PC-3 (cell line): ENCODE data around the gene DDX39A. TPM values are rescaled to one million over a fixed set of nuclear protein-coding genes. Genes with fewer than 3 reads are reported as not detected.

Experiments used
- ATAC-seq: fragments of 200-7000 bp; cut with Tn5 transposase; 2 replicates; pipeline ENCODE4 v1.9.1; 2020; ENCODE audit warnings: mild to moderate bottlenecking, moderate library complexity
- BruUV-seq: library from RNA; stranded (reverse); fragments of 400-500 nt; replicated peaks from 2 replicates; lab custom pipeline; 2021; lab: Mats Ljungman, UMichigan
- CTCF ChIA-PET: fragments of 300-600 bp; sonication (Branson Sonifier 250); formaldehyde crosslinking; loops from one replicate; lab custom pipeline; 2022; ENCODE audit warnings: antibody characterized with exemption; lab: Charles Lee
- POLR2A ChIA-PET: fragments of 300-600 bp; sonication (Branson Sonifier 250); formaldehyde crosslinking; loops from one replicate; lab custom pipeline; 2022; ENCODE audit warnings: antibody characterized with exemption; ENCODE audit not compliant: unreplicated experiment; lab: Charles Lee
- DNase-seq: peaks from one replicate; pipeline ENCODE4 v3.0.0-alpha.2; 2015
- H2AFZ ChIP-seq: fragments of 300-600 bp; sonication (generic); 2 replicates; pipeline ENCODE4 v1.6.0; 2016; ENCODE audit warnings: antibody characterized with exemption, low read length
- H3F3A ChIP-seq: fragments of 300-600 bp; sonication (generic); one replicate; pipeline ENCODE4 v1.6.0; 2017; ENCODE audit warnings: antibody characterized with exemption, low read length, control low read depth, mild to moderate bottlenecking; ENCODE audit not compliant: unreplicated experiment
- H3K27ac ChIP-seq: fragments of 300-600 bp; sonication (generic); 2 replicates; pipeline ENCODE4 v1.5.1; 2016; ENCODE audit warnings: mild to moderate bottlenecking, low read length
- H3K27me3 ChIP-seq: fragments of 300-600 bp; sonication (generic); 2 replicates; pipeline ENCODE4 v1.6.1; 2016; ENCODE audit warnings: low read length, mixed read lengths
- H3K36me3 ChIP-seq: fragments of 300-600 bp; sonication (generic); 2 replicates; pipeline ENCODE4 v1.6.1; 2016; ENCODE audit warnings: low read depth, mixed run types, low read length, mixed read lengths
- H3K4me1 ChIP-seq: fragments of 300-600 bp; sonication (generic); 2 replicates; pipeline ENCODE4 v1.5.1; 2016; ENCODE audit warnings: low read length; ENCODE audit not compliant: insufficient read depth
- H3K4me2 ChIP-seq: fragments of 300-600 bp; sonication (generic); 2 replicates; pipeline ENCODE4 v1.6.0; 2016; ENCODE audit warnings: low read length
- H3K4me3 ChIP-seq: fragments of 300-600 bp; sonication (generic); 2 replicates; pipeline ENCODE4 v1.5.1; 2016; ENCODE audit warnings: mild to moderate bottlenecking, low read length, mixed read lengths
- H3K79me2 ChIP-seq: fragments of 300-600 bp; sonication (generic); 2 replicates; pipeline ENCODE4 v1.6.1; 2017; ENCODE audit warnings: low read length, mixed read lengths
- H3K9ac ChIP-seq: fragments of 300-600 bp; sonication (generic); 2 replicates; pipeline ENCODE4 v1.6.0; 2016; ENCODE audit warnings: mild to moderate bottlenecking, low read length
- H3K9me2 ChIP-seq: fragments of 300-600 bp; sonication (generic); replicated peaks from 2 replicates; pipeline ENCODE4 v1.6.1; 2016; ENCODE audit warnings: mixed run types, low read length, mixed read lengths
- H3K9me3 ChIP-seq: fragments of 300-600 bp; sonication (generic); 2 replicates; pipeline ENCODE4 v1.6.1; 2016; ENCODE audit warnings: low read length, mixed read lengths
- H4K20me1 ChIP-seq: fragments of 300-600 bp; sonication (generic); 2 replicates; pipeline ENCODE4 v1.6.1; 2016; ENCODE audit warnings: low read length, mixed read lengths
- EZH2 ChIP-seq: fragments of 300-600 bp; sonication (generic); IDR thresholded peaks from one replicate; pipeline ENCODE4 v1.6.1; 2017; ENCODE audit warnings: antibody characterized with exemption, mild to moderate bottlenecking, low read length; ENCODE audit not compliant: unreplicated experiment
- EZH2phosphoT487 ChIP-seq: fragments of 300-600 bp; sonication (generic); IDR thresholded peaks from 2 replicates; pipeline ENCODE4 v1.6.1; 2018; ENCODE audit warnings: mild to moderate bottlenecking, antibody characterized with exemption, low read length, borderline replicate concordance
- intact Hi-C: fragments of 100-400 bp; cut with micrococcal nuclease; formaldehyde crosslinking; loops from 2 replicates; pipeline ENCODE4 v1.9.0; 2023
- total RNA-seq: library from RNA; depleted of rRNA; stranded (reverse); fragments of >200 nt; gene quantifications from 2 replicates; pipeline ENCODE4 v1.2.3, GENCODE V29; 2014
- TF ChIP-seq, protein P1 (sequence below): fragments of 300-600 bp; sonication (generic); conservative IDR thresholded peaks from 2 replicates; pipeline ENCODE4 v1.5.1; 2017; ENCODE audit warnings: antibody characterized with exemption, low read depth, mild to moderate bottlenecking, low read length

DDX39A gene
- total RNA-seq, 1 experiment from 2014 or later, result 311 TPM

DNA sequence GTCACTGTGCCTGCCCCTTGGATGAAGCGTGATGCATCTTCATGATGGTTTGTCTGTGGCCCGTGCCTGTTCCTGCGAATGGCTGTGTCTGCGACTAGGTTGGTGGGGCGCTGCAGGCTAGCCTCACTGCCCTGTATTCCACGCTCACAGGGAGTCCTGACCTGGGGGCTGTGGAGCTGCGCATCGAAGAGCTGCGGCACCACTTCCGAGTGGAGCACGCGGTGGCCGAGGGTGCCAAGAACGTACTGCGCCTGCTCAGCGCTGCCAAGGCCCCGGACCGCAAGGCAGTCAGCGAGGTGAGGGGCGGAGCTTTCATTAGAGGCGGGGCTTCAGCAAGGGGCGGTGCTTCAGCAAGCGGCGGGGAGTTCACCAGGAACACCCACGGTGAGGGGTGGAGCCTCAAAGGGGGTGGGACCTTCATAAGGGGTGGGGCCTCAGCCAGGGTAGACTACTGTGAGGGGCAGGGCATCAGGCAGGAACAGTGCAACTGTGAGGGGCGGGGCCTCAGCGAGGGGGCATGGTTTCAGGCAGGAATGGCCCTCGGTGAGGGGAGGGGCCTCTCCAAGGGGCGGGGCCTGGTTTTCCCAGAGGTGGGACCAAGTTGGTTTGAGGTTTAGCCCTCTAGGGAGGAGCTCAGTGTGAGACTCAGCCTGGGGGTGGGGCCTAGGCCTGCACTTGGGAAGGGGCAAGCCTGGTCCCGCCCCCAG, 31.2 kb upstream of the DDX39A start:
- H2AFZ ChIP-seq, result no peak overlapping the region
- no peaks in the 10 kb centered on the region for H3K9me2 ChIP-seq
- TF ChIP-seq, protein P1, sequence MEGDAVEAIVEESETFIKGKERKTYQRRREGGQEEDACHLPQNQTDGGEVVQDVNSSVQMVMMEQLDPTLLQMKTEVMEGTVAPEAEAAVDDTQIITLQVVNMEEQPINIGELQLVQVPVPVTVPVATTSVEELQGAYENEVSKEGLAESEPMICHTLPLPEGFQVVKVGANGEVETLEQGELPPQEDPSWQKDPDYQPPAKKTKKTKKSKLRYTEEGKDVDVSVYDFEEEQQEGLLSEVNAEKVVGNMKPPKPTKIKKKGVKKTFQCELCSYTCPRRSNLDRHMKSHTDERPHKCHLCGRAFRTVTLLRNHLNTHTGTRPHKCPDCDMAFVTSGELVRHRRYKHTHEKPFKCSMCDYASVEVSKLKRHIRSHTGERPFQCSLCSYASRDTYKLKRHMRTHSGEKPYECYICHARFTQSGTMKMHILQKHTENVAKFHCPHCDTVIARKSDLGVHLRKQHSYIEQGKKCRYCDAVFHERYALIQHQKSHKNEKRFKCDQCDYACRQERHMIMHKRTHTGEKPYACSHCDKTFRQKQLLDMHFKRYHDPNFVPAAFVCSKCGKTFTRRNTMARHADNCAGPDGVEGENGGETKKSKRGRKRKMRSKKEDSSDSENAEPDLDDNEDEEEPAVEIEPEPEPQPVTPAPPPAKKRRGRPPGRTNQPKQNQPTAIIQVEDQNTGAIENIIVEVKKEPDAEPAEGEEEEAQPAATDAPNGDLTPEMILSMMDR, result no peak
- TF ChIP-seq EZH2 (no peak), EZH2phosphoT487 (no peak)
- intact Hi-C loops, result no loop called here
- H3K4me1 ChIP-seq, result no peaks in the 10 kb centered on the region; the same call in 1 of the 2 replicates
- no peak overlapping the region for H3K4me2 ChIP-seq
- peak; percentile 75 for ATAC-seq
- POLR2A ChIA-PET, result no interaction called here
- H3K36me3 ChIP-seq, result peaks cover 54% of the 10 kb centered on the region
- no TSS peak for BruUV-seq
- no peak overlapping the region for H3K9ac ChIP-seq
- H3K27me3 ChIP-seq, result no peaks in the 10 kb centered on the region
- no peaks in the 10 kb centered on the region for H3K9me3 ChIP-seq
- no peaks in the 10 kb centered on the region for H4K20me1 ChIP-seq
- H3K27ac ChIP-seq, result no peak overlapping the region
- peak; percentile 67 for DNase-seq
- H3K79me2 ChIP-seq, result no peaks in the 10 kb centered on the region
- H3K4me3 ChIP-seq, result no peak overlapping the region
- no peaks in the 10 kb centered on the region for H3F3A ChIP-seq
- CTCF ChIA-PET, result no interaction called here

DNA sequence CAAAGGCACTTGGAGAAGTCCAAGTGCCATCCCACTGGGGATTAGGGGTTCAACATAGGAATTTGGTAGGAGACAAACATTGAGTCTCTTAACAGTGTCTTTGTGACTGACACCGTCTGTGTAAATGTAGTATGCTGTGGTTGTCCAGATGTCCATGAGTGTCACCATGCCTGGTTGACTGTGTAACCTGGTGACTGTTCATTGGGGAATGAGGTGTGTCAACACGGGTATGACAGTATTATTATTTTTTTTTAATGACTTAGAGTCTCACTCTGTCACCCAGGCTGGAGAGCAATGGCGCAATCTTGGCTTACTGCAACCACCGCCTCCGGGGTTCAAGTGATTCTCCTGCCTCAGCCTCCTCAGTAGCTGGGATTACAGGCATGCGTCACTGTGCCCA, 30.2 kb upstream of the DDX39A start:
- peak; percentile 40 for DNase-seq
- H3K27me3 ChIP-seq, result no peaks in the 10 kb centered on the region
- no peaks in the 10 kb centered on the region for H3K79me2 ChIP-seq
- BruUV-seq, result no TSS peak
- ATAC-seq, result peak; percentile 32; the same call in 1 of the 2 replicates
- H3K9me3 ChIP-seq, result no peaks in the 10 kb centered on the region
- H3K4me2 ChIP-seq, result no peak overlapping the region
- POLR2A ChIA-PET, result no interaction called here
- no peaks in the 10 kb centered on the region for H4K20me1 ChIP-seq
- no peaks in the 10 kb centered on the region for H3F3A ChIP-seq
- peaks cover 49% of the 10 kb centered on the region for H3K36me3 ChIP-seq
- H3K9me2 ChIP-seq, result no peaks in the 10 kb centered on the region
- TF ChIP-seq EZH2, result no peak
- no peak for TF ChIP-seq EZH2phosphoT487
- TF ChIP-seq, protein P1, result no peak
- no peak overlapping the region for H3K4me3 ChIP-seq
- H3K4me1 ChIP-seq, result no peaks in the 10 kb centered on the region; the same call in 1 of the 2 replicates
- H3K27ac ChIP-seq, result no peak overlapping the region
- no peak overlapping the region for H2AFZ ChIP-seq
- CTCF ChIA-PET, result no interaction called here
- intact Hi-C loops, result no loop called here
- no peak overlapping the region for H3K9ac ChIP-seq

DNA sequence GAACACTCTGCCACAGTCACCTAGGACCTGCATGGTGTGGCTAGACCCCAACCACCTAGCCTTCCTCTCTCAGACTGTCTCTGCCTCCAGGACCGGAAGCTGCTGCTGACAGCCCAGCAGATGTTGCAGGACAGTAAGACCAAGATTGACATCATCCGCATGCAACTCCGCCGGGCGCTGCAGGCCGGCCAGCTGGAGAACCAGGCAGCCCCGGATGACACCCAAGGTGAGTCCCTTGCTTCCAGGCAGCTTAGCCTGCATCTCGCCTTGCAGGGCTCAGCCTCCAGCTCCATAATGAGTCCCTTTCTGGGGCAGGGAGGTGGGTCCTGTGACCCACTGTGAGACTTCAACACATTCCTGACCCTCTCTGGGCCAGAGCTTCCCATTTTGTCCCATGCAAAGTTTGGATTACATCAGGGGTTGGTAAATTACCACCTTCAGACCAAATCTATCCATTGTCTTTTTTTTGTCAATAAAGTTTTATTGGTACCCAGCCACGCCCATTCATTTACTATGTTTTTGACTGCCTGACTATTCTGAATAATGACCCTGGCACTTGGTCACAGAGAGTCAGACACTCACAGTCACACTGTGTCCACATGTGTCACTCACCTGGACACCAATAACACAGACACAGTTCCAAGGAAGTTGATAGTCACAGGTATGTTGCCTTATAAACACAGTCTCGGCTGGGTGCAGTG, 27.3 kb upstream of the DDX39A start:
- Histone ChIP-seq H3K27ac (no peak overlapping the region), H3K9ac (no peak overlapping the region), H4K20me1 (no peaks in the 10 kb centered on the region), H3K36me3 (peaks cover 62% of the 10 kb centered on the region), H3K79me2 (no peaks in the 10 kb centered on the region), H3K4me1 (no peaks in the 10 kb centered on the region; the same call in 1 of the 2 replicates), H3K4me3 (no peak overlapping the region), H2AFZ (no peak overlapping the region), H3F3A (no peaks in the 10 kb centered on the region), H3K4me2 (no peak overlapping the region), H3K9me3 (no peaks in the 10 kb centered on the region), H3K27me3 (no peaks in the 10 kb centered on the region), H3K9me2 (no peaks in the 10 kb centered on the region)
- TF ChIP-seq, protein P1, result no peak
- TF ChIP-seq EZH2, result no peak
- TF ChIP-seq EZH2phosphoT487, result no peak
- ChIA-PET POLR2A (no interaction called here), CTCF (no interaction called here)
- intact Hi-C loops, result no loop called here
- ATAC-seq (no peak), DNase-seq (no peak)
- BruUV-seq, result no TSS peak
